Fibroblast of peridontal ligament (primary cell): ENCODE data around the gene ACKR2.
"Not testable (repeated sequence)": the region's sequence is repeated elsewhere in the genome, so short reads cannot be mapped to it uniquely, and the experiment has no call there.

Source experiments
- DNase-seq: peaks from one replicate; pipeline ENCODE4 v3.0.0-alpha.2; 2010; ENCODE audit errors: extremely low read depth

The ACKR2 gene

DNA sequence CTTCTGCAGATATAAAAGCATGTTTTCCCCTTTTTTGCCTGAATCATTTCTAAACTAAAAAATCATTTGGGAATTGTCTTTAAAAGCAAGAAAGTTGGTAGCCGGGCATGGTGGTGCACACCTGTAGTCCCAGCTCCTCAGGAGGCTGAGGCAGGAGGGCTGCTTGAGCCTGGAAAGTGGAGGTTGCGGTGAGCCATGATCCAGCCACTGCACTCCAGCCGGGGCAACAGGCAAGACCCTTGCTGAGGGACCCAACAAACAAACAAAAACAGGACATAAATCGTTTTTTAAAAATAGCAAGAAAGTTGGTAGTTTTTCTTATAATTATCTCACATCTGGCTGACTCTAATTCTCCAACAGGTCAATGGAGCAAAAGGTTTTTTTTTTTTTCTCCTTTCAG is 7.5 kb upstream of the ACKR2 start:
- DNase-seq, result no peak

- peak; percentile 28 for DNase-seq
Measured at GRCh38 chr3:42802876-42803413, 6.3 kb upstream of the ACKR2 start.

GRCh38 chr3:42803414-42804105 is 5.7 kb upstream of the ACKR2 start:
- DNase-seq, result peak; percentile 30

DNA sequence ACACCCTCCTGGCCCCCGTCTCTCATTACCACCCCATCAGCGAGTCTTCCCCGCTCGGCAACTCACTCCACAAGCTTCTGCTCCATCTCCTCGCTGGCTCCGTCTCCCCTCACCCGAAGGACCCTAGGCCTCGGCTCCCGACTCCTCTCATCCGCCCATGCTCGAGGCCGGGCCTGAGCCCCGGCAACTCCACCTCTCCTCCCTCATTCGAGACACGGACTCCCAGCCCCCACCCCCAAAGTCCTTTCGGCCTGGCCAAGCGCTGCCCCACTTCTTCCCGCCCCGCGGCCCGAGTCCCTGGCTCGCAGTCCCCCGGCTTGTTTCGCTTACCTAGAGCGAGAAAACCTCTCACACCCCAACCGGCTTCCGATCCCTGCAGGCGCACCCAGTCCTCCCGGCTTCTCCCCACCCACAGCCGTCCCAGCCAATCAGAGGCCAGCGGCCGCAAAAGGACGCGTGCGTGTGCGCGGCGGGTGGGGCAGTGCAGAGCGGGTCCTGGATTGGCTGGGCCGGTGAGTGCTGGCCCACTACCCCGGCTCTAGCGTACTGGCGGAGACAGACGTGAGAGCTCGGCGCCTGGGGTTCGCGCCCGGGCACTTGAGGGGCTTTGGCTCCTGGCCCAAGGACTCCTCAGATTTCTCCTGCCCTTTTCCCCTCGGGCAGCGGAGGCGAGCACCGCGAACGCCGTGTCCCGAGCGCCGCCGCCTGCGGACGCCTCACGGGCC is 5.0 kb upstream of the ACKR2 start, which contains the start of gene HIGD1A:
Gene HIGD1A (minus strand): TSS at position 385 of the 725 bp plus-strand sequence. CDS start 10,237 bp downstream, outside the sequence.
- DNase-seq, result peak; percentile 89

- DNase-seq, result peak; percentile 16
Measured at GRCh38 chr3:42804831-42805132, 4.5 kb upstream of the ACKR2 start.

- no peak for DNase-seq
Measured at GRCh38 chr3:42805141-42805821, 4.0 kb upstream of the ACKR2 start.

DNA sequence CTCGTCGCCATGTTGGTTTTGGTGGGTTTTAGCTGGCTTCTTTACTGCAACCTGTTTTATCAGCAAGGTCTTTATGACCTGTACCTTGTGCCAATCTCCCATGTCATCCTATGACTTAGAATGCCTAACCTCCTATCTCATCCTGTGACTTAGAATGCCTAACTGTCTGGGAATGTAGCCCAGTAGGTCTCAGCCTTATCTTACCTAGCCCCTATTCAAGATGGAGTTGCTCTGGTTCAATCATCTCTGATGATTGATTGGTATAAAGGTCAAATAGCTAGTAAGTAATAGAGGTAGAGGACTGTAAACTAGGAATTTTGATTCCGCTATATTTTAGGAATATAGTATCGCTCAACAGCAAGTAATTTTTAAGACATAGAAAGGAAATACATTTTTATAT is 1.3 kb upstream of the ACKR2 start:
- no peak for DNase-seq

GRCh38 chr3:42810706-42811105 is 1.5 kb downstream of the ACKR2 start:
- DNase-seq, result not testable (repeated sequence)

GRCh38 chr3:42811118-42811883 is 2.1 kb downstream of the ACKR2 start:
- DNase-seq, result not testable (repeated sequence)

DNA sequence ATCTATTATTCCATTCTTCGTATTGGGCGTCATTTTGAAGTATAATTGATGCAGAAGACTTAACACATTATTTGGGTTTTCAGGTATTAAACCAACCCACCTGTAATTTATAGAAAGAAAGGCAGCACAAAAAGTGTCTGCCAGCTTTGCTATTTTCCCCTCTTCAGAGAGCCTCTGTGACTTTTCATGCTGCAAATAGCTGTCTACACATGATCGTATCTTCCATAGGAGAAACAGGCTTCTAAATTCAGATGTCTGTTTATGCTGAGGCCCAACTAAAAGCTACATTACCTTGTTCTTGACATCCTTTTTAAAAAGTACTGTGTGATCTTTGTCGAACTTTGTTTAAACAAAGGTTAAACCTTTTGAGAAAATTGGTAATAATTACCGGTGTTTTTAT is 5.0 kb downstream of the ACKR2 start:
- DNase-seq, result no peak

DNA sequence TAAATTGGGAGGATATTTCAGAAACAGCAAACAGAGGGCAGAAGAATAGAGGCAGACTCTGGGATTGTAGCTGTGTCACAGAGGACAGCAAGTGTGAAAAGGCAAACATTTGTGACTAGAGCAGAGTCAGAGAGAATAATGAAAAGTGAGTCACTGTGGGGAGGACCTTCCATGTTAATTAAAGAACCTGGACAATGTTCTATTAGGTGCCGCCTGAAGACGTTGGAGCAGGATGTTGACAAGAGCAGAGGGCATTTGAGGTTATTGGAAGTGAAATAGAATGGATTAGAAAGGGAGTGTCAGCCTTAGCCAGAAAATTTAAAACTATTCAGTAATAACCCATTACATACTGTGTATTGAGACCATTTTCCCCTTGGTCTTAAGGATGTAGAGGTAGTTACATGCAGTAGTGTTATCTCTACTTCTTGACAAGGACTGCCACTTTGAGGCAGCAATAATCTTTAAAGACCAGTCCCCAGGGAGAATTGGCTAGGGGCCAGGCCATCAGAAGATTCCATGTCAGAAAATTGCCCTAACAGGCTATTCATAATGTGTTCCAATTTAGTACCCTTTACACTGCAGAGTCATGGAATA is 5.8 kb downstream of the ACKR2 start:
- no peak for DNase-seq

- DNase-seq, result no peak
Measured at GRCh38 chr3:42815826-42816225, 6.6 kb downstream of the ACKR2 start.

GRCh38 chr3:42819351-42819965 is 10.2 kb downstream of the ACKR2 start:
- DNase-seq, result no peak

- DNase-seq, result no peak
Measured at GRCh38 chr3:42820746-42821051, 11.5 kb downstream of the ACKR2 start.

- DNase-seq, result no peak
Measured at GRCh38 chr3:42822828-42823227, 13.6 kb downstream of the ACKR2 start.

DNA sequence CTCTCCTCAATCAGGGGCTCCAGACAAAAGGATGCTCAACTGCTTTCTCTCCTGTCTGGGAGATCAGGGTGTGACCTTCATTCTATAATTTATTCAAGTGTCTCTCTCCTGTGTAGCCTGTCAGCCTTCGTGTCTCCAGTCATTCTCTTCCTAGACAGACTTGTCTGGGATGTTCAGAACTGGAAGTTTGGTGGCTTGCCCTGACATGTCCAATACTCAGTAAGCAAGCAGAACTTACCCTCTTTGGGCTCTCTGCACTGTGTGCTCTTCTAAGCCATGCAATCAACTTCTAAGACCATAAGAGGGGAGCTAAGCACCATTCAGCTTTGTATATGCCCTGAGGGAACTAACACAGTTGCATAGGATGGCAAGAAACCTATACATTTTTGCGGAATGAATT is 14.1 kb downstream of the ACKR2 start:
- DNase-seq, result peak; percentile 20

DNA sequence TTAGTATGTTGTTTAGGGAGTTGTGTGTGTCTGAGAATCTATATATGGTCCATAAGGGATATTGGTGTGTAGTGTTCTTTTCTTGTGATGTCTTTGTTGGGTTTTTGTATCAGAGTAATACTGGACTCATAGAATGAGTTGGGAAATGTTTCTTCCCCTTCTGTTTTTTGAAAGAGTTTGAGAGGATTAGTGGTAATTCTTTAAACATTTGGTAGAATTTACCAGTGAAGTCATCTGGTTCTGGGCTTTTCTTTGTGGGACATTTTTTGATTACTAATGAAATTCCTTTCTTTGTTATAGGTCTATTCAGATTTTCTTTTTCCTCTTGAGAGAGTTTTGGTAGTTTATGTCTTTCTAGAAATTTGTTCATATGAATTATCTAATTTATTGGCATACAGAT is 16.9 kb downstream of the ACKR2 start:
- DNase-seq, result peak; percentile 8

- no peak for DNase-seq
Measured at GRCh38 chr3:42827023-42827422, 17.8 kb downstream of the ACKR2 start.

- DNase-seq, result peak; percentile 5
Measured at GRCh38 chr3:42827654-42828053, 18.4 kb downstream of the ACKR2 start.

DNA sequence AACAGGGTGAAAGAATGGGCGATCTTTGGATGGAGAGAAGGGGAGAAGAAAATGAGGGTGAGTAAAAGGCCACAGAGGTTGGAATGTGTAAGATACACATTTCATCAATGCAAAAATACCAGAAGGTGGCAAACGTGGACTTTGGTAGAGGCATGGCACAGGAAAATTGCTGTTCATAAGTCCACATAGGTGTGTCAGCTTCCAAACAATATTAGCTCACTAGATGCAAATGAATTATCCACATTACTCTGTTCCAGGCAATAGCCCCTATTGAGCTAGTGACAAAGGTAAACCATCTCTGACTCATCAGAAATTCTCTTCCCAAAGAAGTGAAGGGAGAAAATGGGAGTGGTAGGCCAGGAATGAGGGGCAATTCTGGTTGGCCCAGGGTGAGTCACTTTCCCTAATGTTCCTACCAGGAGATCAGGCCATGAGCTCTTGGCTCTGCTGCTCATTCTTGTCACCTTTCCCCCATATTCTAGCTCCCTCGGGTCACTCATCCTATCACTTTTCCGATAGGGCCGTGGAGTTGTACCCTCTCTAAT is 19.9 kb downstream of the ACKR2 start:
- no peak for DNase-seq
